Endothelial cell (in vitro differentiated cells): ENCODE data around the gene ASNSD1. TPM values are rescaled to one million over a fixed set of nuclear protein-coding genes. Genes with fewer than 3 reads are reported as not detected.

ENCODE experiments used
- DNase-seq: peaks from one replicate; pipeline ENCODE4 v3.0.0; 2021; ENCODE audit warnings: low spot score
- H3K27ac Mint-ChIP-seq: one replicate; pipeline ENCODE4 v1.8.0; 2021; ENCODE audit warnings: mixed read lengths, inconsistent platforms; ENCODE audit not compliant: unreplicated experiment
- H3K27me3 Mint-ChIP-seq: one replicate; pipeline ENCODE4 v1.8.0; 2021; ENCODE audit warnings: mild to moderate bottlenecking, moderate library complexity, mixed read lengths, inconsistent platforms; ENCODE audit not compliant: unreplicated experiment
- H3K36me3 Mint-ChIP-seq: one replicate; pipeline ENCODE4 v1.8.0; 2021; ENCODE audit warnings: mild to moderate bottlenecking, low read depth, mixed read lengths, inconsistent platforms; ENCODE audit not compliant: unreplicated experiment
- H3K4me1 Mint-ChIP-seq: one replicate; pipeline ENCODE4 v1.8.0; 2021; ENCODE audit warnings: mild to moderate bottlenecking, mixed read lengths, inconsistent platforms; ENCODE audit not compliant: unreplicated experiment
- H3K4me3 Mint-ChIP-seq: one replicate; pipeline ENCODE4 v1.8.0; 2021; ENCODE audit warnings: mild to moderate bottlenecking, mixed read lengths, inconsistent platforms; ENCODE audit not compliant: unreplicated experiment
- H3K9me3 Mint-ChIP-seq: one replicate; pipeline ENCODE4 v1.8.0; 2021; ENCODE audit warnings: mixed read lengths, inconsistent platforms; ENCODE audit not compliant: unreplicated experiment
- CTCF ChIP-seq: fragments of 200-600 bp; sonication (generic); IDR thresholded peaks from one replicate; pipeline ENCODE4 v1.5.0; 2021; ENCODE audit warnings: antibody characterized with exemption; ENCODE audit not compliant: unreplicated experiment
- total RNA-seq: library from RNA; stranded (reverse); fragmentation: NEBNext Ultra II Directional; extraction: Animal tissue kit (Norgen Biotek cat#: 25700); gene quantifications from one replicate; pipeline ENCODE4 v1.2.1, GENCODE V29; 2021; ENCODE audit not compliant: unreplicated experiment

Gene ASNSD1
- total RNA-seq, 1 donor from 2014 or later: 35.7 TPM

DNA sequence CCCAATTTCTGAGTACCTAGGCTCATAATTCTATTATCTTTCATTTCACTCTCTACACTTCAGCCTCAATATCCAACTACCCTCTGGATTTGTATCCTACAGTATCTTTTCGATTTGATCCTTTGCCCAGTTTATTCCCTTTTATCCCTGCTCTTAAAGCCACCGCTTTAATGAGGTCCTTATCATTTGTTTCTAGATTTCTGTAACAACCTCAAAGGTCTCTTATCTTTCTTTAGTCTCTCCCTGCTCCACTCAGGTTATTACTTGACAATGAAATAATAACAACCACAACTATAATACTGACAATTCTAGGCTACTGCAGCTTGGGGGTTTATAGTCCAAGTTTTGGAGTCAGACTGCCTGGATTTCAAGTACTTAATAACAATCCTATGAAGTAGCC, 25.9 kb upstream of the ASNSD1 start:
- Mint-ChIP-seq H3K9me3 (no peaks in the 10 kb centered on the region), H3K27me3 (no peaks in the 10 kb centered on the region), H3K4me3 (no peak overlapping the region), H3K36me3 (no peaks in the 10 kb centered on the region), H3K27ac (no peak overlapping the region), H3K4me1 (peaks cover 12% of the 10 kb centered on the region)
- DNase-seq: no peak
- TF ChIP-seq CTCF: no peak

DNA sequence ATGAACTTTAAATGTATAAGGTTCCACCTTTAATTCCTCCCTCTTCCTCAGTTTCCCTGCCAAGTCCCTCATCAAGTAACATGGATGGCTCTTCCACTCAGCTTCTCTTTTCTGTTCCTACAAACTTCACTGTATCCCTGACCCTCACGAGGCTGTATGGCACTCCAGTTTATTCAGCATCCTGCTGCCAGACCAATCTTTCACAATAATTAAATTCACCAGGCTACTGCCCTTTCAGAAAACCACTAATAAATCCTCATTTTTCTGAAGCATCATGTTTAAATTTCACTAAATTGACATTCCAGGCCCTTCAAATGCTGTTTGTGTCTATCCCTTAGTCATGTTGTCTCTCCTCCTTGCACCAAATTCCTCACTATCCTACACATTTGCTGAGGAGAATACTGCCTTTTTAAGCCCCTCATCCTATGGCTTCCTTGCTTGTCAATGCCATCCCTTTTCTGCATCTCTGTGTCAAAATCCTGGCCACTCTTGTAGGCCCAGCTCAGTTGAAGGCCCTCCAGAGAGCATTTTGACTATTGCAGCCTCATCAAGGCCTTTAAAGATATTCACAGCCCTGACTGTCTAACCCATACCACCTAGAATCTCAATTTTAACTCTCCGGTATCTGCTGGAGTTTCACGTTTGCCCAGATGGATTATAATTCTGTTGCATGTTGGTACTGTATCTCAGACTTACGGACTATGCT, 22.8 kb upstream of the ASNSD1 start:
- Mint-ChIP-seq H3K4me1 (peaks cover 9% of the 10 kb centered on the region), H3K36me3 (no peaks in the 10 kb centered on the region), H3K27ac (no peak overlapping the region), H3K9me3 (no peaks in the 10 kb centered on the region), H3K27me3 (no peaks in the 10 kb centered on the region), H3K4me3 (no peak overlapping the region)
- DNase-seq: no peak
- no peak for TF ChIP-seq CTCF

GRCh38 chr2:189639007-189639609, 22.2 kb upstream of the ASNSD1 start:
- no peaks in the 10 kb centered on the region for H3K9me3 Mint-ChIP-seq
- no peaks in the 10 kb centered on the region for H3K27me3 Mint-ChIP-seq
- H3K36me3 Mint-ChIP-seq: no peaks in the 10 kb centered on the region

GRCh38 chr2:189641002-189641401, 20.3 kb upstream of the ASNSD1 start:
- no peak overlapping the region for H3K4me3 Mint-ChIP-seq
- peaks cover 9% of the 10 kb centered on the region for H3K4me1 Mint-ChIP-seq
- no peaks in the 10 kb centered on the region for H3K9me3 Mint-ChIP-seq
- no peak for TF ChIP-seq CTCF
- no peaks in the 10 kb centered on the region for H3K27me3 Mint-ChIP-seq
- no peak for DNase-seq
- no peaks in the 10 kb centered on the region for H3K36me3 Mint-ChIP-seq
- H3K27ac Mint-ChIP-seq: no peak overlapping the region

More at GRCh38 chr2:189639007-189639609, 22.2 kb upstream of the ASNSD1 start:
- TF ChIP-seq CTCF: no peak
- Mint-ChIP-seq H3K4me1 (peaks cover 9% of the 10 kb centered on the region), H3K4me3 (no peak overlapping the region), H3K27ac (no peak overlapping the region)
- DNase-seq: no peak

DNA sequence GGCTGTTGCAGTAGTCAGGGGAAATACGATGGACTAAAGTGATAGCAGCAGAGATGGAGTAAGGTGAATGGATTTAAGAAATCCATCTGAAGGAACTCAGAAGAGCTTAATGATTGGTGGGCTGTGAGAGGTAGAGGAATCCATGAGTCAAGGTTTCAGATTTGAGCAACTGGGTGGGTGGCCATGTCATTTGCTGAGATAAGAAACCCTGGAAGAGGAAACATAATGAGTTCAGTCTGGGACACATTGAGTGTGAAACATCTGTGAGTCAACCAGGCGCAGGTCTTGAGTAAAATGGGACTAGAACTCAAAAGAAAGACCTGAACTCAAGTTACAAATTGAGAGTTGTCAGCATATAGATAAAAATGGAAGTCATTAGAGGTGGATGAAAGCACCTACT, 19.7 kb upstream of the ASNSD1 start:
- no peak for DNase-seq
- Mint-ChIP-seq H3K27ac (peak overlapping the region; percentile 44), H3K27me3 (no peaks in the 10 kb centered on the region), H3K4me1 (peaks cover 9% of the 10 kb centered on the region), H3K9me3 (no peaks in the 10 kb centered on the region), H3K36me3 (no peaks in the 10 kb centered on the region), H3K4me3 (no peak overlapping the region)
- TF ChIP-seq CTCF: no peak
